Fibroblast of the conjunctiva (primary cell): Measurements from ENCODE around the gene DISP3.
A peak's percentile ranks its signal among the peaks of the same experiment; 100 is the strongest.

ENCODE experiments used
- DNase-seq: peaks from one replicate; pipeline ENCODE4 v3.0.0-alpha.2; 2010; ENCODE audit warnings: low read depth

Gene DISP3

GRCh38 chr1:11543796-11544195 is 64.8 kb downstream of the DISP3 start:
- no peak for DNase-seq

GRCh38 chr1:11546456-11546855 is 67.5 kb downstream of the DISP3 start:
- no peak for DNase-seq

- peak; percentile 47 for DNase-seq
These were observed 71.8 kb downstream of the DISP3 start for GRCh38 chr1:11550664-11551283.

- no peak for DNase-seq
These were observed 79.3 kb downstream of the DISP3 start for GRCh38 chr1:11558276-11558675.

- no peak for DNase-seq
These were observed 80.1 kb downstream of the DISP3 start for GRCh38 chr1:11558871-11559590.

GRCh38 chr1:11559591-11559970 is 80.6 kb downstream of the DISP3 start:
- DNase-seq = no peak

- no peak for DNase-seq
These were observed 81.1 kb downstream of the DISP3 start for GRCh38 chr1:11560061-11560460.

GRCh38 chr1:11561740-11562139 is 82.8 kb downstream of the DISP3 start:
- DNase-seq = no peak

- DNase-seq = no peak
These were observed 83.7 kb downstream of the DISP3 start for GRCh38 chr1:11562664-11563063.

- DNase-seq = no peak
These were observed 84.7 kb downstream of the DISP3 start for GRCh38 chr1:11563560-11564069.

- no peak for DNase-seq
These were observed 85.3 kb downstream of the DISP3 start for GRCh38 chr1:11564237-11564636.

- DNase-seq = no peak
These were observed 87.3 kb downstream of the DISP3 start for GRCh38 chr1:11566042-11566850.

- no peak for DNase-seq
These were observed 88.5 kb downstream of the DISP3 start for GRCh38 chr1:11567244-11568065.

- no peak for DNase-seq
These were observed 89.7 kb downstream of the DISP3 start for GRCh38 chr1:11568687-11569086.

GRCh38 chr1:11569551-11569950 is 90.6 kb downstream of the DISP3 start:
- DNase-seq = no peak

GRCh38 chr1:11569954-11570353 is 91.0 kb downstream of the DISP3 start:
- no peak for DNase-seq

- no peak for DNase-seq
These were observed 91.9 kb downstream of the DISP3 start for GRCh38 chr1:11570821-11571380.

GRCh38 chr1:11571906-11572616 is 93.1 kb downstream of the DISP3 start:
- DNase-seq = no peak

GRCh38 chr1:11573116-11573692 is 94.2 kb downstream of the DISP3 start:
- DNase-seq = no peak

- no peak for DNase-seq
These were observed 96.6 kb downstream of the DISP3 start for GRCh38 chr1:11575553-11575952.
